VCaP (cell line): ENCODE results near the gene STK16.

Experiments
- H3K27ac ChIP-seq: fragments of 450-650 bp; 2 replicates; pipeline ENCODE4 v1.5.1; 2017
- CTCF ChIP-seq: fragments of 450-650 bp; conservative IDR thresholded peaks from 2 replicates; pipeline ENCODE4 v1.5.1; 2017; ENCODE audit warnings: mild to moderate bottlenecking, moderate library complexity

Gene STK16

GRCh38 chr2:219269362-219270054 lies 24.2 kb downstream of the STK16 start:
- no peak overlapping the region for H3K27ac ChIP-seq
- TF ChIP-seq CTCF: no peak

GRCh38 chr2:219270055-219270372 lies 24.7 kb downstream of the STK16 start:
- no peak for TF ChIP-seq CTCF
- H3K27ac ChIP-seq: no peak overlapping the region

- no peak overlapping the region for H3K27ac ChIP-seq
- no peak for TF ChIP-seq CTCF
Observed at GRCh38 chr2:219271021-219271420, 25.7 kb downstream of the STK16 start.

- no peak overlapping the region for H3K27ac ChIP-seq
Observed at GRCh38 chr2:219272356-219272755, 27.1 kb downstream of the STK16 start.

DNA sequence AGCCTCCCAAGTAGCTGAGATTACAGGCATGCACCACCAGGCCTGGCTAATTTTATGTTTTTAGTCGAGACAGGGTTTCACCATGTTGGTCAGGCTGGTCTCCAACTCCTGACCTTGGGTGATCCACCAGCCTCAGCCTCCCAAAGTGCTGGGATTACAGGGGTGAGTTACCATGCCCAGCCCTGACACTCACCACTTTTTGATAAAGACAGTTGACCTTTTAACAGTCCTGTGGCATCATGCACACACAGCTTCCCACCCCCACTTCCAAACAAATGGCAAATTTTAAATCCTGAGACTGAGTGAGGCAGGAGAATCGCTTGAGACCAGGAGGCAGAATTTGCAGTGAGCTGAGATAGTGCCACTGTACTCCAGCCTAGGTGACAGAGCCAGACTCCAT lies 27.7 kb downstream of the STK16 start:
- no peak overlapping the region for H3K27ac ChIP-seq
- TF ChIP-seq CTCF: no peak

More at GRCh38 chr2:219272356-219272755, 27.1 kb downstream of the STK16 start:
- no peak for TF ChIP-seq CTCF

DNA sequence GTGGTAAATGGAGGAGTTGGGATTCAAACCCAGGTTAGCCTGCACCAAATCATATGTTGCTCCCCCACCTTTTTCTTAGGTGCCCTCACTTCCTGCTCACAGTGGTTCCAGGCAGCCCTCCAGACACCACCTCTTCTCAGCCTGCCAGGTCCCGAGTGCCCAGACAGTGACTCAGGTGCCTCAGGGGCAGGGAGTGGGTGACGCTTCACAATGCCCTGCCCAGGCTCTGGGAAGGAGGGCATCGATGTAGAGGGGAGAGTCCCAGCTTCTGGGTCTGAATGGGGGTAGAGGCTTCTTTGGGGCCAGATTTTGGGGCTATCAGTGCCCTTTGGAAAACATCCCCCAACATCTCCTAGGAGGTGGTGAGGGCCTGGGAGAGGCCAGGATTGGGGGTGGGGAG lies 28.7 kb downstream of the STK16 start:
- no peak for TF ChIP-seq CTCF
- no peak overlapping the region for H3K27ac ChIP-seq

- no peak overlapping the region for H3K27ac ChIP-seq
- TF ChIP-seq CTCF: no peak
Observed at GRCh38 chr2:219274361-219274921, 29.2 kb downstream of the STK16 start.
